SJSA1 (cell line): ENCODE results near the gene AGPAT3. TPM values are rescaled to one million over a fixed set of nuclear protein-coding genes. Genes with fewer than 3 reads are reported as not detected.
A peak's percentile ranks its signal among the peaks of the same experiment; 100 is the strongest.

Experiments
- DNase-seq, 2 experiments: peaks; one replicate each; pipeline ENCODE4 v3.0.0-alpha.2; 2015 to 2020; ENCODE audit warnings: low spot score in 2 of 2, low read depth in 1 of 2
- H3K27ac ChIP-seq: fragments of 250-450 bp; sonication (Bioruptor Pico); 2 replicates; pipeline ENCODE4 v1.5.1; 2020; ENCODE audit warnings: mild to moderate bottlenecking, moderate library complexity
- H3K27me3 ChIP-seq: fragments of 250-450 bp; sonication (Bioruptor Pico); replicated peaks from 2 replicates; pipeline ENCODE4 v1.5.1; 2020; ENCODE audit warnings: mild to moderate bottlenecking, moderate library complexity
- H3K36me3 ChIP-seq: fragments of 250-450 bp; sonication (Bioruptor Pico); 2 replicates; pipeline ENCODE4 v1.5.1; 2020; ENCODE audit warnings: mild to moderate bottlenecking
- H3K4me1 ChIP-seq: fragments of 250-450 bp; sonication (Bioruptor Pico); replicated peaks from 2 replicates; pipeline ENCODE4 v1.6.1; 2021; ENCODE audit warnings: mild to moderate bottlenecking
- H3K4me3 ChIP-seq: fragments of 250-450 bp; sonication (Bioruptor Pico); 2 replicates; pipeline ENCODE4 v1.5.1; 2020; ENCODE audit warnings: mild to moderate bottlenecking
- H3K9me3 ChIP-seq: fragments of 250-450 bp; sonication (Bioruptor Pico); replicated peaks from 2 replicates; pipeline ENCODE4 v1.5.1; 2020; ENCODE audit warnings: mild to moderate bottlenecking
- total RNA-seq: library from RNA; depleted of rRNA; stranded (reverse); fragments of >200 nt; shearing (Covaris generic); gene quantifications from 2 replicates; pipeline ENCODE4 v1.2.3, GENCODE V29; 2014

Gene AGPAT3
- total RNA-seq, 1 experiment from 2014 or later, result 66.9 TPM

DNA sequence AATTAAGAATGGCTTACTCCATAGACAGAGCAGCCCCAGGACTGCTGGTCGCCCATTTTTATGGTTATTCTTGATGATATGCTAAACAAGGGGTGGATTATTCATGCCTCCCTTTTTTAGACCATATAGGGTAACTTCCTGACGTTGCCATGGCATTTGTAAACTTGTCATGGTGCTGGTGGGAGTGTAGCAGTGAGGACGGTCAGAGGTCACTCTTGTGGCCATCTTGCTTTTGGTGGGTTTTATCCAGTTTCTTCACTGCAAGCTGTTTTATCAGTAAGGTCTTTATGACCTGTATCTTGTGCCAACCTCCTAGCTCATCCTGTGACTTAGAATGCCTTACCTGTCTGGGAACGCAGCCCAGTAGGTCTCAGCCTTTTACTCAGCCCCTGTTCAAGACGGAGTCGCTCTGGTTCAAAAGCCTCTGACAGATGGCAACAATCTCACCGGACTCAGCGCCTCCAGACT lies 5.2 kb upstream of the AGPAT3 start:
- DNase-seq, result no peak
- Histone ChIP-seq H3K27ac (peak overlapping the region; percentile 67), H3K36me3 (0 out of 2 replicates have a peak, but pooled peaks cover 3% of the 10 kb centered on the region), H3K27me3 (no peaks in the 10 kb centered on the region), H3K4me3 (no peak overlapping the region), H3K9me3 (no peaks in the 10 kb centered on the region), H3K4me1 (peaks cover 60% of the 10 kb centered on the region)

DNA sequence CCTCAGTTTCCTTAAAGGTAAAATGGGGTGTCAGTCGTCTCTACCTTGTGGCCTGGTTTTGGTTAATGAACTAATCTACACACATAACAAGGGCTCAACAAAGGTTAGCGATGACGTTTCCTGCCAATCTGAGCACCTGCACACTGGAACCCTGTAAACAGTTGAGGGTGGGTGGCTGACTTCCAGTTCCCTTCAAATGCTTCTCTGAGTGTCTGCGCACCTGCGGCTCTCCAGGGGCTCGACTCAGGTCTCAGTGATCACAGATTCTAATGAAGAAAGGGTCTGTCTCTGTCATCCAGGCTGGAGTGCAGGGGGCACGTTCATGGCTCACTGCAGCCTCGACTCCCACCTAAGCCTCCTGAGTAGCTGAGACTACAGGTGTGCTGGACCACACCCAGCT lies 3.3 kb upstream of the AGPAT3 start:
- Histone ChIP-seq H3K27ac (no peak overlapping the region), H3K4me3 (no peak overlapping the region), H3K9me3 (no peaks in the 10 kb centered on the region), H3K27me3 (no peaks in the 10 kb centered on the region), H3K4me1 (peaks cover 64% of the 10 kb centered on the region), H3K36me3 (peaks cover 10% of the 10 kb centered on the region)
- DNase-seq, result no peak

DNA sequence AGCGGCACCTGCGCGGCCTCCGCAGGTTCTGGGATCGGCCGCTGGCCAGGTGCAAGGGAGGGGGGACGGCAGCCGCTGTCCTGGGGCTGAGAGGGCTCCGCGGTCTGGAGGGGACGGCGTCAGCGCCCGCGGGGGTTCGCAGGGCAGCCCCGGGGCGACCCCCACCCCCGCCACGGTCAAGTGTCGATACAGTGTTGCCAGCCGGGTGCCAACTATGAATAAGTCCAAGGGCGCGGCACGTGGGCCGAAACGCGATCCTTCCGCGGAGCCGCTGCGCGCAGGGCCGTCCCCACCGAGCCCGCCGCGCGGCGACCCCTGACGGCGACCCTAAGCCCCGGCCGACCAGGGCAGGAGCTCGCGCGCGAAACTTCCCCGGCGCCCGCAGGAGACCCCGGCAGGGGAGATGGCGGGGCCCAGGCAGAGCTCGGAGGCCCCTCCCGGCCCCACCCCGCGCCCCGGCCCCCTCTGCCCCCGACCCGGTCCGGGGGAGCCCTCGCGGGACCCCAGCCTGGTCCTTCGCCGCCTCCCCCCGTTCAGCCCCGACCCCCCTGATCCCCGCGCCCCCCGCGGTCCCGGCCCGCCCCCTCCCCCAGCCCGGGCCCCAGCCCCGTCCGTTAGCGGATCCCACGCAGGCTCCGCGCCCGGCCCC lies 586 bp upstream of the AGPAT3 start:
- Histone ChIP-seq H3K4me1 (peaks cover 54% of the 10 kb centered on the region), H3K4me3 (peak overlapping the region; percentile 49), H3K36me3 (peaks cover 38% of the 10 kb centered on the region), H3K27me3 (no peaks in the 10 kb centered on the region), H3K9me3 (no peaks in the 10 kb centered on the region), H3K27ac (no peak overlapping the region)
- peak in 1 of 2 experiments; percentile 37 for DNase-seq

DNA sequence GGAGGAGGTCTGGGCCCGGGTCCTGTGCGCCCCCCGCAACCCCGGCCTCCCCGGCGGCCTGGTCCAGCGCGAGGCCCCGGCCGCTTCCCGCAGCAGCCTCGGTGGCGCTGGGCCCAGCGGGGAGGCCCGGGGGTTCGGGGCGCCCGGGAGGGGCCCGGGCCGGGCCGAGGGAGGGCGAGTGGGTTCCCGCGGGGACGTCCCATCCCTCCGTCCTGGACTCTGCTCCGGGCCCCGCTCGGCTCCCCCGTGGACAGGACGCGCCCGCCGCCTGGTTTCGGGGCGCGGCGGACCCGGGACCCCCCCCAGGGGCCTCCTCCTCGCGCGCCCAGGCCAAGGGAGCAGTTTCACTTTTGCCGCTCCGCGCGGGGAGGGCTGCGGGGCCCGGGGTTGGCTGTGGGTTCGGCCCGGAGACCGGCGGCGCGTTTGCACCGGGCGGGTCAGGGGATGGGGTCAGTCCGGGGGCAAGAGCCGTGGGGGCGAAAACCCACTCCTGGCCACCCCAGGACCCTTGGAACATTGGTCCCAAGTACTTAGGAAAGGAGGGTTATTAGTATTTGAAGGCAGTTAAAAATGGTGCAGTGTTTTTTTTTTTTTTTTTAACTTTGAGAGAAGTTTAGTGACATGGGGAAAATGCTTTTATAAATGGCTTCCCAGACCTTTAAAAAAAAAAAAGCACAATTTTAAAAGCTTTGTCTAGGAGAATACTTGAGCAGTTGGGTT lies 677 bp downstream of the AGPAT3 start:
- DNase-seq, result peak in 1 of 2 experiments; percentile 37
- H3K9me3 ChIP-seq, result no peaks in the 10 kb centered on the region
- no peaks in the 10 kb centered on the region for H3K27me3 ChIP-seq
- peaks cover 45% of the 10 kb centered on the region for H3K36me3 ChIP-seq
- H3K27ac ChIP-seq, result peak overlapping the region; percentile 88
- peaks cover 41% of the 10 kb centered on the region for H3K4me1 ChIP-seq
- peak overlapping the region; percentile 95 for H3K4me3 ChIP-seq

DNA sequence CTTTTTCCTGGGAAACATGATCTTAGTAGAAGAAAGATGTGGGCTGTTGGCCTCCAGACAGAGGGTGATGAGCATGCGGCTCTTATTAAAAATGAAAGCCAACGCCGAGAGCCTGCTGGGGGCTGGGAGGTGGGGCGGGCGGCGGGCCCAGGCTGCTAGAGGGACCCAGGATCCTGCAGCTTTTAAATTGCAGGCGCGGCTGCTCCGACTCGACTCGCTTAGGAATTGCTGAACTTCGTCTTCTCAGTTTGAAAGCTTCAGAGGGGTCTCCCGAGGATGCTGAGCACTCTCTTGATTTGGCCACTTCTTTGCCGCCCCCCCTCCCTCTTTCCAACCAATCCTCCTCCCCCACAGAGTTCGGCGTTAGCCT lies 1.2 kb downstream of the AGPAT3 start:
- no peaks in the 10 kb centered on the region for H3K27me3 ChIP-seq
- H3K9me3 ChIP-seq, result no peaks in the 10 kb centered on the region
- H3K4me1 ChIP-seq, result peaks cover 36% of the 10 kb centered on the region
- H3K36me3 ChIP-seq, result peaks cover 50% of the 10 kb centered on the region
- H3K27ac ChIP-seq, result peak overlapping the region; percentile 88
- DNase-seq, result peak in 1 of 2 experiments; percentile 49
- H3K4me3 ChIP-seq, result peak overlapping the region; percentile 95

DNA sequence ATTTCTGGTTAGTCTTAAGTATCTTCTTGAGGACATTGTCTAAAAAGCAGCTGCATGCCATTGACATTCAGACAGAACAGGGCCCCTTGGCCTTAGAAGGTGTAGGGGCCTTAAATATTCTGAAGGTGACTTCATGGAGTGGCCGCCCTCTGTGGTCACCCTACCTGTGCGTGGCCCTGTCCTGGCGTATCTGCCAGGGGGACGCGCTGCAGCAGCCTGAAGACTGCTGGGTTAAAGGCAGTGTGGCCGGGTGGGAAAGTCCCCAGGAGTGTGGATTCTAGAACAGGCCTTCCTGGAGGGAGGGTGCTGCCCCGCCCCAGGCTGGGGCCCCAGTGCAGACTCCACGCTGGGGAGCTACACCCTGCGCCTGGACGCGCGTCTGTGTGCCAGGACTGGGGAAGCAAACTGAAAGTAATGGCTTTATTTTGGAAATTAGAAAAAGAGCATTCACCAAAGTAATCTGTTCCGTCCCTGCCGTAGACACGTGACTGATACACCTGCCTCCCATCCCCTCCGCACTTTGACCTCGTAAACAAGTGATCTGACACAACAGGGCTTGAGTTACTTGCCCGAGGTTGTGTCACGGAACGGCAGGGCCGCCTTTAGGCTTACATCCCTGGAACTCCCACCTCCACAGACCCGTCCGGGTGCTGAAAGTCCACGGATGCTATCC lies 1.8 kb downstream of the AGPAT3 start:
- H3K27me3 ChIP-seq, result no peaks in the 10 kb centered on the region
- peaks cover 30% of the 10 kb centered on the region for H3K4me1 ChIP-seq
- peak in 1 of 2 experiments; percentile 46 for DNase-seq
- no peaks in the 10 kb centered on the region for H3K9me3 ChIP-seq
- H3K27ac ChIP-seq, result peak overlapping the region; percentile 88; the same call in 1 of the 2 replicates
- peaks cover 53% of the 10 kb centered on the region for H3K36me3 ChIP-seq
- peak overlapping the region; percentile 95 for H3K4me3 ChIP-seq

DNA sequence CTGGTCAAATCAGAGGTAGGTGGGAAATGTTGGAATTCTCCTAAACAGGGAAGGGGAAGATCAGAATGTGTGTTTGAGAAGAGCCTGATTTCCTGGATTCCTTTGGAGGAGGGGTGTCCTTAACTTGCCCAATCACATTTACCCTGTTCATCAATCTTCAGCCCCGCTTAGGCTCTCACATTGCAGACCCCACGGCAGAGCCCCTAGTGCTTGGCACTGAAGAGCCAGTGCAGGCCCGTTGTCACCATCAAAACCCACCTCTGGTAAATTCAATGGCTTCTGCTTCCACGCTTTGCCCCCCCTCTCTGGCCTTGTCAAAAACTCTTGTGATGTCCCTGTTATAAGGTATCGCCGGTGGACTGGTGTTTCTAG lies 2.3 kb downstream of the AGPAT3 start:
- H3K4me3 ChIP-seq, result peak overlapping the region; percentile 95
- peaks cover 56% of the 10 kb centered on the region for H3K36me3 ChIP-seq
- no peaks in the 10 kb centered on the region for H3K9me3 ChIP-seq
- no peak overlapping the region for H3K27ac ChIP-seq
- H3K27me3 ChIP-seq, result no peaks in the 10 kb centered on the region
- no peak for DNase-seq
- peaks cover 29% of the 10 kb centered on the region for H3K4me1 ChIP-seq

DNA sequence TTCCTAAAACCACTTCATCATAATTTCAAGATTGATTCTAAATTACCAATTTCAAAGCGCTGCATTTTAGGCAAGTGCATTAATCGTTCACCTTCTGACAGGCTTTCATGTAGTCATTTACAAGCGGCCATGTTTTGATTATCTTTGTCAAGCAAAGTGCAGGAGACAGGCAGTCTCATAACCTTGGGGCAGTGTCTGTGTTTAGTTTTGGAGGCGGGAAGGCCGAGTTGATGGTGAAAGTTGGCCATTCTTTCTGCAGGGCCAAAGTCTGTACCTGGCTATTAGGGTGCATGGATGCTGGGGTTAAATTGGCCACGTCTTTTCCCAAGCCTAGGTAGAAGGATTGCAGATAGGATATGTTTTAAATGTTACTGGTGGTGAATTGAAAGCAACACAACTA lies 2.9 kb downstream of the AGPAT3 start:
- no peak for DNase-seq
- H3K27ac ChIP-seq, result no peak overlapping the region
- peaks cover 32% of the 10 kb centered on the region for H3K4me1 ChIP-seq
- no peak overlapping the region for H3K4me3 ChIP-seq
- H3K27me3 ChIP-seq, result no peaks in the 10 kb centered on the region
- H3K9me3 ChIP-seq, result no peaks in the 10 kb centered on the region
- peaks cover 62% of the 10 kb centered on the region for H3K36me3 ChIP-seq

DNA sequence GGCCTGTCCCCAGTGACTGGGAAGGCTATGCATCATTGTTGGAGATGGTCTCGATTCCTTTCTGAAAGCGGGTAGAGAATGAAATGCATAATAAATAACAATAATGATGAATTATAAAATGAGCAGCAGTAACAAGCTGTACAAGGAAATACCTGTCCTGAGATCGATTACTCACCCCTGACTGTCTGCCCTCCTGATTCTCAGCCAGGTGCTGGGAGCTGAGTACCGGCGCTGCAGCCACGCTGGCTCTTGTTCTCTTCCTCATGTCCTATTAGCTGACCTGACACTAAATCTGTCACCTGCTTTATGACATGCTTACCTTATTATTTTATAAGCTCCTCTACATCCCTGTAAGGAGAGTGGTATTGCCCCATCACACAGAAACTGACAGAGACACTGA lies 3.4 kb downstream of the AGPAT3 start:
- Histone ChIP-seq H3K4me1 (peaks cover 35% of the 10 kb centered on the region), H3K36me3 (peaks cover 67% of the 10 kb centered on the region), H3K9me3 (no peaks in the 10 kb centered on the region), H3K27me3 (no peaks in the 10 kb centered on the region), H3K4me3 (no peak overlapping the region), H3K27ac (no peak overlapping the region)
- no peak for DNase-seq

DNA sequence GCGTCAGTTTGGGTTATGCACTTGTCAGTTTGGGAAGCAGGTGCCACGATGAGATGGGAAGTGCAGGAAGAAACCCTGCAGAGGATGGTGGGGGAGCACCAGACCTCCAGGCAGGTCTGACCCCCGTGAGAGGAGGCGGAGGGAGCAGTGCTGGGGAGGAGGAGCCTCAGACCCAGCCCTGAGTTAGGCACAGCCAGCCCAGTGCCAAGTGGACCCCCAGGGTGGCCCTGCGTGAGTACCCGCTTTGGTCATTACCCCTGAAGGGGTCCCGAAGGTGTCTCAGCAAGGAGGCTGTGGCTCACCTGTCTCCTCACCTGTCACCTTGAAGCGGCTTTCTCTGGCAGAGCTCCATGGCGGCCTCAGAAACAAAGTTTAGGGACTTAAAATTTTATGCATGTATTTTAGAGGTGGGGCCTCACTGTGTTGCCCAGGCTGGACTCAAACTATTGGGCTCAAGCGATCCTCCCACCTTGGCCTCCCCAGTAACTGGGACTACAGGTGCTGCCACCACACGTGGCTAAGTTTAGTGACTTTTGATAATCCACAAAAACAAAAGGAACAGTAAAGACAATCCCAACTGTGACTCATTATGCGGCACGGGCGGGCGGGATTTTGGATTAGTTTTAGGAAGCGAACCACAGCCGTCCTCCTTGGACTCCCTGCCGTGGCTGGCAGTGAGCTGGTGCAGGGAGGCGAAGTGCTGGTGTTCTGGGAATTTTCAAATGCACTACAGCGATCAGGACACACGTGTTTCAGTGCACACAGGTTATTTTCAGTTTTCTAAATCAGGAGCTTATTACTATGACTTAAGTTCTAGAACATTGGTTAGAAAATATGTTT lies 4.7 kb downstream of the AGPAT3 start:
- Histone ChIP-seq H3K4me3 (no peak overlapping the region), H3K9me3 (no peaks in the 10 kb centered on the region), H3K36me3 (peaks cover 64% of the 10 kb centered on the region), H3K27me3 (no peaks in the 10 kb centered on the region), H3K4me1 (peaks cover 38% of the 10 kb centered on the region), H3K27ac (no peak overlapping the region)
- no peak for DNase-seq

DNA sequence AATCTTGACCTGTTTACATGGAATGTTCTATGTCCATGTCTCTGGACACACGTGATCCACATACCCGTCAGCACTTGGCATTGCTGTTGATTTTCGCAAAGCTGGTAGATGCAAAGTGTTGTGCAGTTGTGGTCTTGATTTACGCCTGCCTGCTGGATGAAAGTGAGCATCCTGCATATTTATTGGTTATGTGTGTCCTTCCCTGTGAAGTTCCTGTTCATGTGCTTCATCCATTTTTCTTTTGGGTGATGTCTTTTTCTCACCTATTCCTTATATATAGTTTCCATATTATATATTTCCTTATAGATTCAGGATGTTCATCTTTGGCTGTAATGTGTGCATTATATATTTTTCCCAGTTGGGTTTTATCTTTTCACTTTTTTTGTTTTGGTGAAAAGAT lies 6.5 kb downstream of the AGPAT3 start:
- no peaks in the 10 kb centered on the region for H3K27me3 ChIP-seq
- no peak overlapping the region for H3K4me3 ChIP-seq
- DNase-seq, result no peak
- H3K36me3 ChIP-seq, result peaks cover 72% of the 10 kb centered on the region
- no peaks in the 10 kb centered on the region for H3K9me3 ChIP-seq
- H3K27ac ChIP-seq, result no peak overlapping the region
- H3K4me1 ChIP-seq, result peaks cover 45% of the 10 kb centered on the region

DNA sequence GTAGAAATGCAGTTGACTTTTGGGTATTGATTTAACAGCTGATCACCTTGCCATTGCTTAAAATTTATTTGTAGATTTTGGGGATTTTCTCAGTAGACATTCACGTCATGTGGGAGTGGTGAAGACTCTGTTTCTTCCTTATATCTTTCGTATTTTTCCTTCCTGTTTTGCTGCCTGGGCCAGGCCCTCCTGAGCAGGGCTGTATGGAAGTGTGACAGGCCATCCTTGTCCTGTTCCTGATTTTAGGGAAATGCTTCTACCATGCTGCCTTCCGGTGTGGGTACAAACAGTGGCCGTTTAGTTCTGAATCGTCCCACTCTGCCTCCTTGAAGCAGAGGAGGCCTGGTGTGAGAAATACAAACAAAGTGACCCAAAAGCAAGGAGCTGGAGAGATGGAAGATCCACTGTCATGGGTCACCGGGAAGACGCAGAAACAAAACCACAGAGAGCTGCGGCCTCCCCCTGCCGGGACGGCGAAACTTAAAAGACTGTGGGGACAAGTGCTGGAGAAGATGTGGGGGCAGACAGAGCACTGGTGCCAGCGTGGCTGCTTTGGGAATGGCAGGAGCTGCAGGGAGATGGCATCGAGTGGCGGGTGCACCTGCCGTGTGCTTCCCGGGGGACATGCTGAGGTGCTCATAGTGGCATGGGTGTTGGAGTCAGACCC lies 7.6 kb downstream of the AGPAT3 start:
- peaks cover 34% of the 10 kb centered on the region for H3K4me1 ChIP-seq
- peaks cover 70% of the 10 kb centered on the region for H3K36me3 ChIP-seq
- no peak overlapping the region for H3K27ac ChIP-seq
- no peak overlapping the region for H3K4me3 ChIP-seq
- H3K9me3 ChIP-seq, result no peaks in the 10 kb centered on the region
- H3K27me3 ChIP-seq, result no peaks in the 10 kb centered on the region
- DNase-seq, result no peak

DNA sequence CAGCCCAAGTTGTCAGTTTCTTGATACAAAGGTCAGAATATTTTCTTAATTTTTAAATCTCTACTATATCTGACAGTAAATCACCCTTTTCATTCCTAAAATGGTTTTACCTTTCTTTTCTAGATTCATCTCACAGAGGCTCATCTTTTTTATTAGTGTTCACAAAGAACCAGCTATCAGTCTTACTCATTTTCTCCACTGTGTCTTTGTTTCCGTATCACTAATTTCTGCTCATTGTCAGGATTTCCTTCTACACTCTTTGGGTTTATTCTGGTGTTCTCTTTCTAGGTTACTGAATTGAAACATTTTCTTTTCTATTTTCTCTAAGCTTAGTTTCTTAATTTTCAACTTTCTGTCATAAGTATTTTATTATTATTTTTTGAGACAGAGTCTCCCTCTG lies 8.7 kb downstream of the AGPAT3 start:
- Histone ChIP-seq H3K36me3 (peaks cover 68% of the 10 kb centered on the region), H3K9me3 (no peaks in the 10 kb centered on the region), H3K4me1 (peaks cover 28% of the 10 kb centered on the region), H3K27me3 (no peaks in the 10 kb centered on the region), H3K4me3 (no peak overlapping the region), H3K27ac (peak overlapping the region; percentile 26; the same call in 1 of the 2 replicates)
- peak in 1 of 2 experiments; percentile 26 for DNase-seq
